Cardiac fibroblast (primary cell): ENCODE results near the gene PTPRT.

Experiments used
- DNase-seq, 2 donors: peaks; one replicate each; pipeline versions ENCODE4 v3.0.0 to v3.0.0-alpha.2; 2010; ENCODE audit warnings: low read depth in 2 of 2
- H3K4me3 ChIP-seq, 2 donors: replicated peaks in 1 of 2; 1 replicate in 1 of 2; 2 replicates in 1 of 2; pipeline ENCODE4 v1.5.1; 2011; ENCODE audit warnings: low read depth in 2 of 2, low read length in 2 of 2, mild to moderate bottlenecking in 2 of 2, moderate library complexity in 1 of 2
- TF ChIP-seq, protein P1 (sequence below): IDR thresholded peaks from one replicate; pipeline ENCODE4 v1.5.1; 2011; ENCODE audit warnings: low read depth, mild to moderate bottlenecking, low read length, inconsistent platforms

Gene PTPRT

DNA sequence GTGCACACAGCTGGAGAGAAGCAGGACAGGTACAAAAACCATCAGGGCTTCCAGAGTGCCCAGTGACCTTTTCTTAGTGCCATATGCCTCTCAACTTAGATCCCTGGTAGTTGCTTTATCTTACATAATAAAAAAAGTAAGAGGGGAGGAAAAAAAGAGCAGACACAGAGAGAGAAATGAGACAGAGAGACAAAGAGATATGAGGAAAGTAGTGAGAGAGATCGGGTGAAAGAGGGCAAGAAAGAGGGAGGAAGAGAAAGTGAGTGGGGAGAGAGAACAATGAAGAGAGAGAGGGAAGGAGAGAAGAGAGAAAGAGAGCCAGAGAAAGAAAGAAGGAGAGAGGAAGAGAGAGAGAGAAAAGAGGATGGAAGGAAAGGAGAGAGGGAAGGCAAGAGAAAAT, 131.6 kb downstream of the PTPRT start:
- no peak for DNase-seq
- TF ChIP-seq, protein P1, sequence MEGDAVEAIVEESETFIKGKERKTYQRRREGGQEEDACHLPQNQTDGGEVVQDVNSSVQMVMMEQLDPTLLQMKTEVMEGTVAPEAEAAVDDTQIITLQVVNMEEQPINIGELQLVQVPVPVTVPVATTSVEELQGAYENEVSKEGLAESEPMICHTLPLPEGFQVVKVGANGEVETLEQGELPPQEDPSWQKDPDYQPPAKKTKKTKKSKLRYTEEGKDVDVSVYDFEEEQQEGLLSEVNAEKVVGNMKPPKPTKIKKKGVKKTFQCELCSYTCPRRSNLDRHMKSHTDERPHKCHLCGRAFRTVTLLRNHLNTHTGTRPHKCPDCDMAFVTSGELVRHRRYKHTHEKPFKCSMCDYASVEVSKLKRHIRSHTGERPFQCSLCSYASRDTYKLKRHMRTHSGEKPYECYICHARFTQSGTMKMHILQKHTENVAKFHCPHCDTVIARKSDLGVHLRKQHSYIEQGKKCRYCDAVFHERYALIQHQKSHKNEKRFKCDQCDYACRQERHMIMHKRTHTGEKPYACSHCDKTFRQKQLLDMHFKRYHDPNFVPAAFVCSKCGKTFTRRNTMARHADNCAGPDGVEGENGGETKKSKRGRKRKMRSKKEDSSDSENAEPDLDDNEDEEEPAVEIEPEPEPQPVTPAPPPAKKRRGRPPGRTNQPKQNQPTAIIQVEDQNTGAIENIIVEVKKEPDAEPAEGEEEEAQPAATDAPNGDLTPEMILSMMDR, result no peak
- no peak overlapping the region for H3K4me3 ChIP-seq

- H3K4me3 ChIP-seq, result no peak overlapping the region
- DNase-seq, result no peak
- TF ChIP-seq, protein P1, result no peak
Measured at GRCh38 chr20:43057317-43057716, 132.4 kb downstream of the PTPRT start.

GRCh38 chr20:43055181-43055884, 134.4 kb downstream of the PTPRT start:
- TF ChIP-seq, protein P1, result no peak
- no peak for DNase-seq

DNA sequence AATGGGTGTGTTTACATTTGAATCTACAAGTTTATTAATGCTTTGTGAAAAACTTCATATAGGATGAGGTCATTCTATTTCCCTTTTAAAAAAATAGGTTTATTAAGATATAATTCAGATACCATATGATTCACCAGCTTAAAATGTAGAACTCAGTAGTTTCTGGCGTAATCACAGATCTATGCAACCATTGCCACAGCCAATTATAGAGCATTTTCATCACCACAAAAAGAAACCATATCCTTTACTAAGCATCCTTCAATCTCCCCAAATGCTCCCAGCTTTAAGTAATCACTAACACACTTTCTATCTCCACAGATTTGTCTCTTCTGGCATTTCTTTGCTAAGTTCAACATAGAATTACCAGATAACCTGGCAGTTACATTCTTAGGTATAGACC, 137.2 kb downstream of the PTPRT start:
- no peak overlapping the region for H3K4me3 ChIP-seq
- no peak for DNase-seq
- TF ChIP-seq, protein P1, result no peak

More at GRCh38 chr20:43055181-43055884, 134.4 kb downstream of the PTPRT start:
- H3K4me3 ChIP-seq, result no peak overlapping the region

GRCh38 chr20:43046966-43047365, 142.7 kb downstream of the PTPRT start:
- H3K4me3 ChIP-seq, result no peak overlapping the region
- TF ChIP-seq, protein P1, result no peak
- no peak for DNase-seq

GRCh38 chr20:43043887-43044286, 145.8 kb downstream of the PTPRT start:
- no peak overlapping the region for H3K4me3 ChIP-seq
- TF ChIP-seq, protein P1, result no peak
- DNase-seq, result no peak

DNA sequence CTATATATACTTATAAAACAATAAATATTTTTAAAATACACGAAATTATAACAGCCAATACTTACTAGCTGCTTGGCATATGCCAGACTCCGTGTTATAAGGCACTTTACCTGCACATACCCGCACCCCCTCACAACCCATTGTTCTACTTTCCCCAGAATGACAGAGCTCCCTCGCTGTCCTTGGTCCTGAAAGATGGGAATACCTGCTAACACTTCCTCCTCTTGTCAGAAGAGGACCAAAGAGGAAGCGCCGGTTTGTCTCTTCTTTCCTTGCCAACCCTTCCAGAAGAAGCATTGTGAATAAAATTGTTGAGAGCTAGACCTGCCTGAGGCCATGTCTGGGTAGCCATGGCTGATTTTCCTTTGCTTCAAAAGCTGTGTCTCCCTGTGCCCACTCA, 149.3 kb downstream of the PTPRT start:
- H3K4me3 ChIP-seq, result no peak overlapping the region
- TF ChIP-seq, protein P1, result no peak
- DNase-seq, result no peak
